ENCODE data around the gene HMGA1.

Gene HMGA1

DNA sequence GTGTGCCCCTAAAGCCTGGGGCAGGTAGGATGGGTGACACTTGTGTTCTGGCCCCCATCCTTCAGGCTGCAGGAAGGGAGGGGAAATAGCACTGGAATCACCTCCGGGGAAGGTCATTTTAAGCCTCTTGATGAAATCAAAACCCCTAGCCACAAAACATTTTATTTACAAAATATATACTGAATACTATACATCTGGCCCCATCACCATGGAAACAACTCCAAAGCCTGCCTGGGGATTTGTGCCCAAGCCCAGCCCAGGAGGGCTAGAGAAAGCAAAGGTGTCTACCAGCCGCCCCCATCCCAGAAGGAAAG, 9.5 kb downstream of the HMGA1 start:
- TF ChIP-seq, protein P1, sequence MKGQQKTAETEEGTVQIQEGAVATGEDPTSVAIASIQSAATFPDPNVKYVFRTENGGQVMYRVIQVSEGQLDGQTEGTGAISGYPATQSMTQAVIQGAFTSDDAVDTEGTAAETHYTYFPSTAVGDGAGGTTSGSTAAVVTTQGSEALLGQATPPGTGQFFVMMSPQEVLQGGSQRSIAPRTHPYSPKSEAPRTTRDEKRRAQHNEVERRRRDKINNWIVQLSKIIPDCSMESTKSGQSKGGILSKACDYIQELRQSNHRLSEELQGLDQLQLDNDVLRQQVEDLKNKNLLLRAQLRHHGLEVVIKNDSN (IDR thresholded peaks at IDR 0.05) = no peak
- TF ChIP-seq EGR1 (IDR thresholded peaks at IDR 0.05) = no peak
- TF ChIP-seq EP300 (IDR thresholded peaks at IDR 0.05; ENCODE audit: borderline replicate concordance) = no peak
- no peak for TF ChIP-seq ZBTB7A (IDR thresholded peaks at IDR 0.05; ENCODE audit: low read depth)
- TF ChIP-seq NFIC (IDR thresholded peaks at IDR 0.05) = no peak
- no peak for TF ChIP-seq YY1 (IDR thresholded peaks at IDR 0.05; ENCODE audit: low read depth)
- TF ChIP-seq CEBPB (IDR thresholded peaks at IDR 0.05) = no peak
- TF ChIP-seq, protein P2, sequence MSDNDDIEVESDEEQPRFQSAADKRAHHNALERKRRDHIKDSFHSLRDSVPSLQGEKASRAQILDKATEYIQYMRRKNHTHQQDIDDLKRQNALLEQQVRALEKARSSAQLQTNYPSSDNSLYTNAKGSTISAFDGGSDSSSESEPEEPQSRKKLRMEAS (IDR thresholded peaks at IDR 0.05) = no peak
- no peak for TF ChIP-seq CREB1 (IDR thresholded peaks at IDR 0.05; ENCODE audit: low read depth)
- no peak for TF ChIP-seq TCF12 (IDR thresholded peaks at IDR 0.05; ENCODE audit: low read depth)
- TF ChIP-seq TEAD4 (IDR thresholded peaks at IDR 0.05) = no peak
- no peak for TF ChIP-seq TAF1 (IDR thresholded peaks at IDR 0.05; ENCODE audit: low read depth)
- no peak for TF ChIP-seq FOXM1 (IDR thresholded peaks at IDR 0.05; ENCODE audit: borderline replicate concordance, low read depth)
- no peak for TF ChIP-seq RAD21 (IDR thresholded peaks at IDR 0.05; ENCODE audit: low read depth)
- TF ChIP-seq, protein P3, sequence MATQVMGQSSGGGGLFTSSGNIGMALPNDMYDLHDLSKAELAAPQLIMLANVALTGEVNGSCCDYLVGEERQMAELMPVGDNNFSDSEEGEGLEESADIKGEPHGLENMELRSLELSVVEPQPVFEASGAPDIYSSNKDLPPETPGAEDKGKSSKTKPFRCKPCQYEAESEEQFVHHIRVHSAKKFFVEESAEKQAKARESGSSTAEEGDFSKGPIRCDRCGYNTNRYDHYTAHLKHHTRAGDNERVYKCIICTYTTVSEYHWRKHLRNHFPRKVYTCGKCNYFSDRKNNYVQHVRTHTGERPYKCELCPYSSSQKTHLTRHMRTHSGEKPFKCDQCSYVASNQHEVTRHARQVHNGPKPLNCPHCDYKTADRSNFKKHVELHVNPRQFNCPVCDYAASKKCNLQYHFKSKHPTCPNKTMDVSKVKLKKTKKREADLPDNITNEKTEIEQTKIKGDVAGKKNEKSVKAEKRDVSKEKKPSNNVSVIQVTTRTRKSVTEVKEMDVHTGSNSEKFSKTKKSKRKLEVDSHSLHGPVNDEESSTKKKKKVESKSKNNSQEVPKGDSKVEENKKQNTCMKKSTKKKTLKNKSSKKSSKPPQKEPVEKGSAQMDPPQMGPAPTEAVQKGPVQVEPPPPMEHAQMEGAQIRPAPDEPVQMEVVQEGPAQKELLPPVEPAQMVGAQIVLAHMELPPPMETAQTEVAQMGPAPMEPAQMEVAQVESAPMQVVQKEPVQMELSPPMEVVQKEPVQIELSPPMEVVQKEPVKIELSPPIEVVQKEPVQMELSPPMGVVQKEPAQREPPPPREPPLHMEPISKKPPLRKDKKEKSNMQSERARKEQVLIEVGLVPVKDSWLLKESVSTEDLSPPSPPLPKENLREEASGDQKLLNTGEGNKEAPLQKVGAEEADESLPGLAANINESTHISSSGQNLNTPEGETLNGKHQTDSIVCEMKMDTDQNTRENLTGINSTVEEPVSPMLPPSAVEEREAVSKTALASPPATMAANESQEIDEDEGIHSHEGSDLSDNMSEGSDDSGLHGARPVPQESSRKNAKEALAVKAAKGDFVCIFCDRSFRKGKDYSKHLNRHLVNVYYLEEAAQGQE (IDR thresholded peaks at IDR 0.05; ENCODE audit: low read depth) = no peak

DNA sequence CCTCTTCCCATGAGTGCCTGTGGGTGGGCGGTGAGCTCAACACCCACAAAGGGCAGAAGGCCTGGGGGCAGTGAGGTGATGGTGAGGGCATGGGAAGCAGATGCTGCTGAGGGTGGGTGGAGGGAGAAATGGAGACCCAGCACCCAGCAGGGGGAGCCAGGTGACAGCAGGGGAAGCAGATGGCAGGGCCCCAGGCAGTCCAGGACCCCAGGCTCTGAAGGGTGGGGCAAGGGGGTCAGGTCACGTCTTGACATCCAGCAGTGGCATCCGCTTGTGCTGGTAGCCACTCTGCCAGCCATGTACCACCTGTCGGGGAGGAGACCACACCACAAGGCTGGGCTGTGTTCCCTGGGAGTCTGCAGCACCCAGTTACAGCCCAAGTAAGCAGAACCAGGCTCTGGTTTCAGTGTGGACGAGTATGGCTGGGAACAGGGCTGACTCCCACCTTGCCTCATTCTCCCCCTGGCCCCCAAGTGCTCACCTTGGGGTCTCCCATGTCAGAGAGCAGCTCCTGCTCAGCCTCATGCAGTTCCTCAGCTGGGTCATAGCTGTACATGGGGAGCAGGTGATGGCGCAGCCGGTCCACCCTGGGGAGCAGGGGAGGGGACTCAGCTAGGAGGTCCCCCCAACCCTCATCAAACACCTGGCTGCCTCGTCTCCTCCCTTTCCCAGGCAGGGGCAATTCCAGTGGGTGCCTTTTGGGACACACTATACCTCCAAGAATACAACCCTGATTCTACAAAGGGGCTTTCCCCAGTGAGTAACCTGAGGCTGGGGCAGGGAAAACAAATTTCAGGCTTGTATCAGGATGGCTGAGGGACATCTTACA, 10.1 kb downstream of the HMGA1 start:
- no peak for TF ChIP-seq YY1 (IDR thresholded peaks at IDR 0.05; ENCODE audit: low read depth)
- TF ChIP-seq RAD21 (IDR thresholded peaks at IDR 0.05; ENCODE audit: low read depth) = peak; percentile 23; the same call in 1 of the 2 replicates

DNA sequence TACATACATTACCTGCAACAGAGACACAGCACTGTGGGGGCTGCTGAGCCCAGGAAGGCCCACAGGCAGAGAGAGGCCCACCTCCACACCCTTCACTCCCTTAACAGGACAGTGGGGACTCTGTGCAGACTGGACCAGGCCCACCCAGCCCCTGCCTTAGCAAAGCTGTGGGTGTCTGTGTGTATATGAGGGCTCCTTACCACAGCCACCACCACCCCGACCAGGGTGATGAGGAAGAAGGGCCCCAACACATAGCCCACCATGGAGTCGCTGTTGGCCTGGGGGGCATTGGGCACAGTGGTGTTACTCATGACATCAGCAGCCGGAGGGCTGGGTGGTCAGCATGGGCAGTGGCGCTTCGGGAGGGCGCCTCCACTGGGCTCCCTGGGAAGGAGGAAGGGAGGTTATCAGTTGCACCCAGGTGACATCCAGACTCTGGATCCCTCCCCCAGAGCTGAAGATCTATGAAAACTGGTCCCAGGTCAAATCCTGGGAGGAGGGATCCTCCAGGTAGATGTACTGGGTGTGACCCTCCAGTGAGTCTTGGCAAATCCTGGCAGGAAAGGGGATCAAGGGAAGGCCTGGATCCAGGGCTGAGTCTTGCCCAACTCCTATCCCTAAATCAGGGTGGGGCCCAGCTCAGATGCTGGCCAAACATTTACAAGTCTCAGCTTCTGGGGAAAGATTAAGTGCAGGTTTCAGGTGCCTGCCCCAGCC, 11.0 kb downstream of the HMGA1 start:
- TF ChIP-seq, protein P1 (IDR thresholded peaks at IDR 0.05) = no peak
- no peak for TF ChIP-seq TCF12 (IDR thresholded peaks at IDR 0.05; ENCODE audit: low read depth)
- no peak for TF ChIP-seq NFIC (IDR thresholded peaks at IDR 0.05)
- no peak for TF ChIP-seq TEAD4 (IDR thresholded peaks at IDR 0.05)
- no peak for TF ChIP-seq YY1 (IDR thresholded peaks at IDR 0.05; ENCODE audit: low read depth)
- no peak for TF ChIP-seq EP300 (IDR thresholded peaks at IDR 0.05; ENCODE audit: borderline replicate concordance)
- no peak for TF ChIP-seq FOXM1 (IDR thresholded peaks at IDR 0.05; ENCODE audit: borderline replicate concordance, low read depth)
- TF ChIP-seq RAD21 (IDR thresholded peaks at IDR 0.05; ENCODE audit: low read depth) = no peak
- TF ChIP-seq, protein P2 (IDR thresholded peaks at IDR 0.05) = no peak
- TF ChIP-seq ZBTB7A (IDR thresholded peaks at IDR 0.05; ENCODE audit: low read depth) = no peak
- no peak for TF ChIP-seq CREB1 (IDR thresholded peaks at IDR 0.05; ENCODE audit: low read depth)
- no peak; the same call in 1 of the 2 replicates for TF ChIP-seq TAF1 (IDR thresholded peaks at IDR 0.05; ENCODE audit: low read depth)
- TF ChIP-seq, protein P3 (IDR thresholded peaks at IDR 0.05; ENCODE audit: low read depth) = no peak
- no peak for TF ChIP-seq EGR1 (IDR thresholded peaks at IDR 0.05)
- TF ChIP-seq CEBPB (IDR thresholded peaks at IDR 0.05) = no peak

DNA sequence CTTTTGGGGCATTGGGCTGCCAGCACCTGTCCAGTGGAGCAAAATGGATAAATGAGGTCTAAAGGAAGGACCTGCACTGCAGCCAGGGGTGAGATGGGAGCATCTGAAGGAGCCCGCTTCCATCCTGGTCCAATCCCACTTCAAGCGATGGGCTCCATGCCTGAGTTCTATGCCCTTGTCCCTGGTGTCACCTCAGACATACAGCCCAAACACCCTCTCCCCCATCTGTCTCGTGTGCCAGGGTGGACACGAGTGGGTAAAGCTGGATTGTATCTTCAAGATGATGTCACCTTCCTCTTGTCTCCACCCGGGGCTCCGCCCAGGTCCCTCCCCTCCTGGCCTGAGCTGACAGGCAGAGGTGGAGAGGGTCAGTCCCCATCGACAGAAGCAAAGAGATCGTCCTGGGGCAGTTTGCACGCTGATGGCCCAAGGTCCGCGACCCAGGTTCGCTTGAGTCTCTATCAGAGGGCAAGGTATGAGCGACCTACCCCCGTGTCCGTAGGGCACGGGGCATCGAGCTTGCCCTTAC, 11.6 kb downstream of the HMGA1 start:
- TF ChIP-seq EP300 (IDR thresholded peaks at IDR 0.05; ENCODE audit: borderline replicate concordance) = no peak
- TF ChIP-seq ZBTB7A (IDR thresholded peaks at IDR 0.05; ENCODE audit: low read depth) = 0 out of 2 replicates have a peak, but pooled peaks have one; percentile 1

DNA sequence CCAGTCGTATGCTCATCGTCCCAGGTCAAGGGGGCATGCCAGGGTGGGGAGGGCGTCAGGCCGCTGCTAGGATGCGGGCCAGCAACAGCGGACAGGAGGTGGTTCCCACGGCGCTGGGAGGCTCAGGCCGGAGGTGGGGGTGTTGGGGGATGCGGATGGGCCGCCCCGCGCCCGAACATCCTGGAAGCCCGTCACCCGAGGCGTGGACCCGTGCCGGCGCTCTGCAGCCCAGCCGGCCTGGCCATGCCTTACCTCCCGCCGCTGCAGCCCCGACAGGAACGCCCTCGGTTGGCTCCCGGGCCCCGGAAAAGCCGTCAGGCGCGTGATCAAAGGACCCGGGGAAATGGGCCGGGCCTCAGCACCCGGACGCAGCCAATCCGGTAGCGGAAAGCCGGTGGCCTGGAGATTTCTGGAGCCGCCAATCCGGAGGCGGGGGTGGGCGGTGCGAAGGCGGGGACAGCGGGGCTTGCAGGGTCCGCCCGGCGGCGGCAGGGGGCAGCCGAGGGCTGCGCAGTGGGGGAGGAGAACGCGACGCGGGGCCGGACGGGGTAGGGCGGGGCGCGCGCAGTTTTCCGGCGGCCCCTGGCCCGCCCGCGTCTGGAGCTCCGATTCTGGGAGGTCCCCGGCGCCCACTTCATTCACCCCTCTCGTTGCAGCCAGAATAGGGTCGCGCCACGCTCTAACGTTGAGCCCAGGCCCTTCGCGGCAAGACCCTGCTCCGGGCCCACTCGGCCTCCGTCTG, 12.2 kb downstream of the HMGA1 start, which contains the start of gene SMIM29:
TSS of gene SMIM29 (minus strand) at position 280 of the 742 bp plus-strand sequence. CDS start 1,215 bp downstream, outside the sequence.
- peak; percentile 16; the same call in 1 of the 2 replicates for TF ChIP-seq TEAD4 (IDR thresholded peaks at IDR 0.05)
- 0 out of 2 replicates have a peak, but pooled peaks have one; percentile 22 for TF ChIP-seq EP300 (IDR thresholded peaks at IDR 0.05; ENCODE audit: borderline replicate concordance)
- TF ChIP-seq, protein P2 (IDR thresholded peaks at IDR 0.05) = peak; percentile 76
- no peak; the same call in 1 of the 2 replicates for TF ChIP-seq TCF12 (IDR thresholded peaks at IDR 0.05; ENCODE audit: low read depth)
- TF ChIP-seq TAF1 (IDR thresholded peaks at IDR 0.05; ENCODE audit: low read depth) = peak; percentile 66
- TF ChIP-seq CREB1 (IDR thresholded peaks at IDR 0.05; ENCODE audit: low read depth) = no peak
- peak; percentile 20; the same call in 1 of the 2 replicates for TF ChIP-seq EGR1 (IDR thresholded peaks at IDR 0.05)
- TF ChIP-seq RAD21 (IDR thresholded peaks at IDR 0.05; ENCODE audit: low read depth) = peak; percentile 80
- TF ChIP-seq, protein P3 (IDR thresholded peaks at IDR 0.05; ENCODE audit: low read depth) = no peak
- peak; percentile 52; the same call in 1 of the 2 replicates for TF ChIP-seq ZBTB7A (IDR thresholded peaks at IDR 0.05; ENCODE audit: low read depth)
- TF ChIP-seq NFIC (IDR thresholded peaks at IDR 0.05) = 0 out of 2 replicates have a peak, but pooled peaks have one; percentile 40
- no peak for TF ChIP-seq YY1 (IDR thresholded peaks at IDR 0.05; ENCODE audit: low read depth)
- TF ChIP-seq, protein P1 (IDR thresholded peaks at IDR 0.05) = peak; percentile 67
- TF ChIP-seq CEBPB (IDR thresholded peaks at IDR 0.05) = no peak
- no peak for TF ChIP-seq FOXM1 (IDR thresholded peaks at IDR 0.05; ENCODE audit: borderline replicate concordance, low read depth)
